Panc1 (cell line): ENCODE data around the gene CYB5A. TPM values are rescaled to one million over a fixed set of nuclear protein-coding genes. Genes with fewer than 3 reads are reported as not detected.

Source experiments
- ATAC-seq: fragments of 200-7000 bp; cut with Tn5 transposase; 2 replicates; pipeline ENCODE4 v1.9.1; 2020; ENCODE audit warnings: mild to moderate bottlenecking, moderate library complexity
- BruUV-seq: library from RNA; stranded (reverse); fragments of 400-500 nt; replicated peaks from 2 replicates; lab custom pipeline; 2021; lab: Mats Ljungman, UMichigan
- CTCF ChIA-PET: fragments of 300-600 bp; sonication (Branson Sonifier 250); formaldehyde crosslinking; loops from one replicate; lab custom pipeline; 2022; ENCODE audit warnings: antibody characterized with exemption; lab: Charles Lee
- POLR2A ChIA-PET: fragments of 300-600 bp; sonication (Branson Sonifier 250); formaldehyde crosslinking; loops from one replicate; lab custom pipeline; 2022; ENCODE audit warnings: antibody characterized with exemption; lab: Charles Lee
- DNase-seq: peaks from one replicate; pipeline ENCODE4 v3.0.0-alpha.2; 2010; ENCODE audit warnings: low read depth, low spot score
- H3K27ac ChIP-seq: 2 replicates; pipeline ENCODE4 v1.5.1; 2011; ENCODE audit warnings: mild to moderate bottlenecking, low read length, inconsistent platforms
- H3K27me3 ChIP-seq: fragments of 200-500 bp; sonication (Bioruptor generic); 2 replicates; pipeline ENCODE4 v1.6.0; 2014; ENCODE audit warnings: low read length, inconsistent platforms; ENCODE audit not compliant: control insufficient read depth, insufficient read depth
- H3K36me3 ChIP-seq: fragments of 200-500 bp; sonication (Bioruptor generic); 2 replicates; pipeline ENCODE4 v1.5.1; 2014; ENCODE audit warnings: inconsistent platforms, mild to moderate bottlenecking, low read length, moderate library complexity; ENCODE audit not compliant: control insufficient read depth, insufficient read depth
- H3K4me1 ChIP-seq: 2 replicates; pipeline ENCODE4 v1.5.1; 2011; ENCODE audit warnings: inconsistent platforms, mild to moderate bottlenecking, low read length, moderate library complexity; ENCODE audit not compliant: control insufficient read depth, insufficient read depth
- H3K4me3 ChIP-seq, 2 experiments: 2 replicates each; pipeline ENCODE4 v1.5.1; 2011 to 2012; ENCODE audit warnings: low read depth in 2 of 2, low read length in 2 of 2, mild to moderate bottlenecking in 2 of 2, inconsistent platforms in 1 of 2, moderate library complexity in 1 of 2
- H3K9me3 ChIP-seq: fragments of 200-500 bp; sonication (Bioruptor generic); 2 replicates; pipeline ENCODE4 v1.5.1; 2014; ENCODE audit warnings: low read depth, mild to moderate bottlenecking, inconsistent platforms, low read length, moderate library complexity; ENCODE audit not compliant: control insufficient read depth, insufficient read depth
- POLR2AphosphoS5 ChIP-seq: IDR thresholded peaks from 2 replicates; pipeline ENCODE4 v1.6.1; 2012; ENCODE audit warnings: mild to moderate bottlenecking, low read depth, low read length, moderate library complexity
- SIN3A ChIP-seq: IDR thresholded peaks from 2 replicates; pipeline ENCODE4 v1.6.1; 2012; ENCODE audit warnings: low read depth, mild to moderate bottlenecking, low read length, moderate library complexity, borderline replicate concordance; ENCODE audit not compliant: insufficient read depth
- TCF7L2 ChIP-seq: IDR thresholded peaks from 2 replicates; pipeline ENCODE4 v1.6.1; 2011; ENCODE audit warnings: mild to moderate bottlenecking, low read depth, low read length, inconsistent platforms
- in situ Hi-C: cut with HindIII; loops from 2 replicates; pipeline ENCODE4 v1.10.0; 2016; ENCODE audit warnings: low sequenced_read_pairs, low pct_unique_long_range_greater_than_20kb
- intact Hi-C: fragments of 100-400 bp; cut with micrococcal nuclease; formaldehyde crosslinking; loops from one replicate; pipeline ENCODE4 v1.10.0; 2022; ENCODE audit not compliant: unreplicated experiment
- total RNA-seq: library from RNA; stranded (reverse); gene quantifications from one replicate; pipeline ENCODE4 v1.2.1, GENCODE V29; 2021; ENCODE audit not compliant: unreplicated experiment
- TF ChIP-seq, protein P1 (sequence below), 2 experiments: IDR thresholded peaks; 2 replicates each; pipeline ENCODE4 v1.6.1; 2011 to 2012; ENCODE audit warnings: low read depth in 2 of 2, control low read depth in 1 of 2, low read length in 1 of 2, mild to moderate bottlenecking in 1 of 2, moderate library complexity in 1 of 2; ENCODE audit not compliant: insufficient read depth in 1 of 2
- TF ChIP-seq, protein P2 (sequence below): fragments of 450-650 bp; IDR thresholded peaks from 2 replicates; pipeline ENCODE4 v1.5.1; 2017; ENCODE audit warnings: mild to moderate bottlenecking

Gene CYB5A
- total RNA-seq, 1 experiment from 2014 or later, result 51.3 TPM

- ChIA-PET POLR2A (no interaction called here), CTCF (no interaction called here)
- intact Hi-C loops (no loop called here), in situ Hi-C loops (no loop called here)
- Histone ChIP-seq H3K27ac (no peak overlapping the region), H3K4me3 (no peak overlapping the region), H3K36me3 (no peaks in the 10 kb centered on the region), H3K4me1 (no peaks in the 10 kb centered on the region), H3K9me3 (no peaks in the 10 kb centered on the region), H3K27me3 (no peaks in the 10 kb centered on the region)
- no TSS peak for BruUV-seq
- TF ChIP-seq, protein P1, sequence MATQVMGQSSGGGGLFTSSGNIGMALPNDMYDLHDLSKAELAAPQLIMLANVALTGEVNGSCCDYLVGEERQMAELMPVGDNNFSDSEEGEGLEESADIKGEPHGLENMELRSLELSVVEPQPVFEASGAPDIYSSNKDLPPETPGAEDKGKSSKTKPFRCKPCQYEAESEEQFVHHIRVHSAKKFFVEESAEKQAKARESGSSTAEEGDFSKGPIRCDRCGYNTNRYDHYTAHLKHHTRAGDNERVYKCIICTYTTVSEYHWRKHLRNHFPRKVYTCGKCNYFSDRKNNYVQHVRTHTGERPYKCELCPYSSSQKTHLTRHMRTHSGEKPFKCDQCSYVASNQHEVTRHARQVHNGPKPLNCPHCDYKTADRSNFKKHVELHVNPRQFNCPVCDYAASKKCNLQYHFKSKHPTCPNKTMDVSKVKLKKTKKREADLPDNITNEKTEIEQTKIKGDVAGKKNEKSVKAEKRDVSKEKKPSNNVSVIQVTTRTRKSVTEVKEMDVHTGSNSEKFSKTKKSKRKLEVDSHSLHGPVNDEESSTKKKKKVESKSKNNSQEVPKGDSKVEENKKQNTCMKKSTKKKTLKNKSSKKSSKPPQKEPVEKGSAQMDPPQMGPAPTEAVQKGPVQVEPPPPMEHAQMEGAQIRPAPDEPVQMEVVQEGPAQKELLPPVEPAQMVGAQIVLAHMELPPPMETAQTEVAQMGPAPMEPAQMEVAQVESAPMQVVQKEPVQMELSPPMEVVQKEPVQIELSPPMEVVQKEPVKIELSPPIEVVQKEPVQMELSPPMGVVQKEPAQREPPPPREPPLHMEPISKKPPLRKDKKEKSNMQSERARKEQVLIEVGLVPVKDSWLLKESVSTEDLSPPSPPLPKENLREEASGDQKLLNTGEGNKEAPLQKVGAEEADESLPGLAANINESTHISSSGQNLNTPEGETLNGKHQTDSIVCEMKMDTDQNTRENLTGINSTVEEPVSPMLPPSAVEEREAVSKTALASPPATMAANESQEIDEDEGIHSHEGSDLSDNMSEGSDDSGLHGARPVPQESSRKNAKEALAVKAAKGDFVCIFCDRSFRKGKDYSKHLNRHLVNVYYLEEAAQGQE (IDR thresholded peaks at IDR 0.05; ENCODE audit: insufficient read depth in 1 of 2, low read depth in 2 of 2, low read length in 1 of 2), result no peak
- TF ChIP-seq, protein P2, sequence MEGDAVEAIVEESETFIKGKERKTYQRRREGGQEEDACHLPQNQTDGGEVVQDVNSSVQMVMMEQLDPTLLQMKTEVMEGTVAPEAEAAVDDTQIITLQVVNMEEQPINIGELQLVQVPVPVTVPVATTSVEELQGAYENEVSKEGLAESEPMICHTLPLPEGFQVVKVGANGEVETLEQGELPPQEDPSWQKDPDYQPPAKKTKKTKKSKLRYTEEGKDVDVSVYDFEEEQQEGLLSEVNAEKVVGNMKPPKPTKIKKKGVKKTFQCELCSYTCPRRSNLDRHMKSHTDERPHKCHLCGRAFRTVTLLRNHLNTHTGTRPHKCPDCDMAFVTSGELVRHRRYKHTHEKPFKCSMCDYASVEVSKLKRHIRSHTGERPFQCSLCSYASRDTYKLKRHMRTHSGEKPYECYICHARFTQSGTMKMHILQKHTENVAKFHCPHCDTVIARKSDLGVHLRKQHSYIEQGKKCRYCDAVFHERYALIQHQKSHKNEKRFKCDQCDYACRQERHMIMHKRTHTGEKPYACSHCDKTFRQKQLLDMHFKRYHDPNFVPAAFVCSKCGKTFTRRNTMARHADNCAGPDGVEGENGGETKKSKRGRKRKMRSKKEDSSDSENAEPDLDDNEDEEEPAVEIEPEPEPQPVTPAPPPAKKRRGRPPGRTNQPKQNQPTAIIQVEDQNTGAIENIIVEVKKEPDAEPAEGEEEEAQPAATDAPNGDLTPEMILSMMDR, result no peak
- TF ChIP-seq TCF7L2 (no peak), POLR2AphosphoS5 (no peak), SIN3A (no peak)
- ATAC-seq (no peak), DNase-seq (no peak)
Measured at GRCh38 chr18:74259347-74259746, 32.4 kb downstream of the CYB5A start.

GRCh38 chr18:74257083-74257482 is 34.7 kb downstream of the CYB5A start:
- TF ChIP-seq, protein P1 (IDR thresholded peaks at IDR 0.05; ENCODE audit: insufficient read depth in 1 of 2, low read depth in 2 of 2, low read length in 1 of 2), result no peak
- no peak for TF ChIP-seq SIN3A
- TF ChIP-seq, protein P2, result no peak
- TF ChIP-seq TCF7L2, result no peak
- no peak for TF ChIP-seq POLR2AphosphoS5
- CTCF ChIA-PET, result no interaction called here
- Histone ChIP-seq H3K4me3 (no peak overlapping the region), H3K4me1 (no peaks in the 10 kb centered on the region), H3K9me3 (no peaks in the 10 kb centered on the region), H3K27me3 (no peaks in the 10 kb centered on the region), H3K27ac (no peak overlapping the region), H3K36me3 (no peaks in the 10 kb centered on the region)
- in situ Hi-C loops (no loop called here), intact Hi-C loops (no loop called here)
- no peak for ATAC-seq
- DNase-seq, result no peak
- POLR2A ChIA-PET, result no interaction called here
- no TSS peak for BruUV-seq
